GM19025 (cell line): ENCODE measurements around the gene RASD2.

ENCODE experiments used
- ATAC-seq: cut with Tn5 transposase; IDR thresholded peaks from one replicate; pipeline ENCODE4 v1.9.1; 2021; ENCODE audit warnings: mild to moderate bottlenecking, low read depth, moderate library complexity; ENCODE audit not compliant: unreplicated experiment

Gene RASD2

GRCh38 chr22:35597692-35598395 lies 57.2 kb downstream of the RASD2 start:
- no peak for ATAC-seq

GRCh38 chr22:35598396-35598710 lies 57.7 kb downstream of the RASD2 start:
- ATAC-seq = no peak

GRCh38 chr22:35599364-35599763 lies 58.7 kb downstream of the RASD2 start:
- no peak for ATAC-seq

GRCh38 chr22:35600476-35600875 lies 59.8 kb downstream of the RASD2 start:
- ATAC-seq = no peak

GRCh38 chr22:35601013-35601580 lies 60.5 kb downstream of the RASD2 start:
- no peak for ATAC-seq

- ATAC-seq = no peak
These were observed 61.3 kb downstream of the RASD2 start for GRCh38 chr22:35601743-35602615.
